Measurements from ENCODE around the gene NELFCD.
"Not testable (repeated sequence)": the region's sequence is repeated elsewhere in the genome, so short reads cannot be mapped to it uniquely, and the experiment has no call there.

Gene NELFCD

GRCh38 chr20:59008715-59009336 lies 27.8 kb downstream of the NELFCD start:
- DNase-seq (ENCODE audit: low spot score) = no peak

DNA sequence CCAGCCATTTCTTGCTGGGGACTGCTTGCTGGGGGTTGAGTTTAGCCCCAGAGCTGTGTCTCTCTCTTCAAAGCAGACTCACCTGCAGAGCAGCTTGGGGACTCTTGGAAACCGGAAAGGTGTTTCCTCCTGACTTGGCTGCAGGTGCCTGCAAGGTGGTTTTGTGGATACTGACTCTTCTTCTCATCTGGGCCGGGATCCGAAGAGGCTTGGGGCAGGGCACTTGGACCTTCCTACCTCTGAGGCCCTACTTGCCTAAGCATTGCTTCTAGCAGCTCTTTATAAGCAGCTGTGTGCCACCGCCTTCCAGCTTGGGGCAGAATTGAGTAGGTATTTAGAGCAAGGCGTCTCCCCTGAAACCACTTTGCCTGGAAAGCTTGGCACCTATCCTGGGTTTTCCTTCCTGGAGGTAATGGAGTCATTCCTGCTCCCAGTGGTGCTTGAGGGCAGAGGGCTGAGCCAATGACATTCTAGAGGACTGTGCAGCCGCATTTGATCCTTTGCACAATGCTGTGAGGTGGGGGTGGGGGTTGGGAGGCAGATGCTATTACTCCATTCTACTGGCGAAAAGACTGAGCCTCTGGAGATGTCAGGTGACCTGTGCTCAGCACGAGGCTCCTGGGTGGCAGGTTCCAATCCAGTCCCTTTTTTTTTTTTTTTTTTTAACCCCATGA lies 29.4 kb downstream of the NELFCD start:
- peak; percentile 61 for DNase-seq (ENCODE audit: low spot score)

DNA sequence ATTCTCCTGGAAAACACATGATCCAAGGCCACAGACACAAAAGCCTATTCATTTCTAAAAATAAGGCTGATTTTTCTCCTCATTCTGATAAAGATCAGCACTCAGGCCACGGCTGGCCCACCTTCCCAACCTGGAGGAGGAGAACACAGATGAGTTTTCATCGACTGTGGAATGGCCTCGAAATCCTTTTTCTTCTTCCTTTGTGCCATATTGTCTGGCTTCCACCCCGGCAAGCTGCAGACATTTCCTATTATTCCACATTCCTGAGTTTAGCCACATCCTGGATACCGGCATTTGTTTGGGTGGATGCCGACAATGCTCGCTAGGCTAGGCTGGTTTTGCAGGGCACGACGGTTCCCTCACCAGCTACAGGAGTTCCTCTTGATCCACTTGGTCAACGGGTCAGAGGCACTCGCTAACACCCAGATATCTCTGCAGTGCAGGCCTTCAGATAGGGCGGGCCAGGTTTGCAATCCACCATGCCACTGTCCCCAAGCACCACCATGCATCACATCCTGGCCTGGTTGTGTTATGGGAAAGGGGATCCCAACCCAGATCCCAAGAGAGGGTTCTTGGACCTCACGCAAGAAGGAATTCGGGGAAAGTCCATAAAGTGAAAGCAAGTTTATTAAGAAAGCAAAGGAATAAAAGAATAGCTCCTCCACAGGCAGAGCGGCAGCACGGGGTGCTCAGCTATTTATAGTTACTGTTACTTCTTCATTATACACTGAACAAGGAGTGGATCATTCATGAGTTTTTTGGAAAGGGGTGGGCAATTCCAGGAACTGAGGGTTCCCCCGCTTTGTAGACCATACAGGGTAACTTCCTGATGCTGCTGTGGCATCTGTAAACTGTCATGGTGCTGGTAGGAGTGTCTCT lies 30.2 kb downstream of the NELFCD start:
- peak; percentile 92 for DNase-seq (ENCODE audit: low spot score)

DNA sequence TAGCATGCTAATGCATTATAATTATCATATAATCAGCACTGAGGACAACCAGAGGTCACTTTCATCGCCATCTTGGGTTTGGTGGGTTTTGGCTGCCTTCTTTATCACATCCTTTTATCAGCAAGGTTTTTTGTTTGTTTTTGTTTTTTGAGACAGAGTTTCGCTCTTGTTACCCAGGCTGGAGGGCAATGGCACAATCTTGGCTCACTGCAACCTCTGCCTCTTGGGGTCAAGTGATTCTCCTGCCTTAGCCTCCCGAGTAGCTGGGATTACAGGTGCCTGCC lies 30.8 kb downstream of the NELFCD start:
- DNase-seq (ENCODE audit: low spot score) = not testable (repeated sequence)

DNA sequence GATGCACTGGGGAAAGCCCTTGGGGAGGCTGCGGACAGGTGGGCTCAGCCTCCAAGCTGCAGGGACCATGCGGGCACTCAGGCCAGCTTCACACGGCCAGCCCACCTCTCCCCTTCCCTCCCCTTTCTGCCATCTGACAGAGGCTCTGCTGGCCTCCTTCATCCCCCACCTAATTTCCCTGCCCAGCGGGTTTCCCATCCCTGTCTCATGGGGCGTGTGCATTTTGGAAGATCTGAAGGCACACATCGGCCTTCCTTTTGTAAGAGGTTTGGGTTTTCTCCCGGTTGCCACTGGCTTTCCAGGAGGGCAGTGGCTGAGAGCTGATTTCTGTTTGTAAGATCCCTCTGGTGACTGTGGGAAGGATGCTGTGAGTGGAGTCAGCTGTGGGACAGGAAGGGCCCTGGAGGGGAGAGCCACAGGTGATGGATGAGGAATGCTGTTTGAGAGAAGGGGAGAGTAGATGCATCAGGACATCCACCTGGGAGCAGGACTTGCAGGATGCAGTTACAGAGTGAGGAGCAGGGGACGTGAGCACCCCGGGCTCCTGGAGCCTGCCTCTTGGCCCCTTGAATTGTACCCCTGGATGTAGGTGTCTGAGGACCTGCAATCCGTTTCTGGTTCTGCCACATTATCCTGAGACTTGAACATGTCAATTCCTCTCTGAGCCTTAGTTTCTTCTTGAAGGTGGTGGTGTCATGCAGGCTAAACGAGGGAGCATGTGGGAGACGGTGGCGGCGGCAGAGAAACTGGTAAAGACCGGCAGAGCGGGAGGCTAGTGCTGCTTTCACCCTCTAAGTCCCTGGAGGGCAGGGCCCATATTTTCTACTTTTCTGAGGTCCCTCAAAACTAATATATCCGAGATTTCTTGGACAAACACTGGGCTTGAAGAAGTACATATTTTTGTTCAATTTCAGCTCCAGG lies 32.2 kb downstream of the NELFCD start:
- no peak for DNase-seq (ENCODE audit: low spot score)

DNA sequence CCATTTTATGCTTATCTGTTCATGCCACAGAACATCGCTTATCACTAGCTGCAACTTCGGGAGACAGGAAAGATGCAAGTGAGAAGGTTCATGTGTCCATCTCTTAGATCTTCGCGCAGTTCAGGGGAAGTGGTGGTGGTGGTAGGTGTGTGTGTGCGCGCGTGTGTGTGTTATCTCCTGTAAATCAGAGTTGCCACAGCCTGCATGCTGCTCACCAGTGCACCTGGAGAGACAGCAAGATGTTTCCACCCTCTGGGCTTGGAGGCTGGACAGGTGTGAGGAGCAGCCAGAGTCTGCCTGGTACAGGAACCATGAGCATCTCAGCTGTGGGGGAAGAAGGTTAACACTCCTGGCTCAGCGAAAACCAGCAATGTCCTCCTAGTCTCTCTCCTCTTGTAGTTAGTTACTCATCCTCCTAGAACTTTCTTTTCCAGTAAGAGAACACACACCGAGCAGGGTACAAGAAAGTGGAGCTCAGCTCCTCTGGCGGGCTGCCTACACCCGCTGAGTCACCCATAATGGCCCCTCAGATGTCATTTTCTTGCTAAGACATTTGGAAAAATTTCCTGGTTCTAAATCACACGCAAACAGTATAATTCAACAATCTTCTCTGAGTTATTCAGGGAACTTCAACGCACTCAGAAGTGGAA lies 33.0 kb downstream of the NELFCD start:
- no peak for DNase-seq (ENCODE audit: low spot score)

GRCh38 chr20:59014680-59015389 lies 33.8 kb downstream of the NELFCD start:
- no peak for DNase-seq (ENCODE audit: low spot score)

DNA sequence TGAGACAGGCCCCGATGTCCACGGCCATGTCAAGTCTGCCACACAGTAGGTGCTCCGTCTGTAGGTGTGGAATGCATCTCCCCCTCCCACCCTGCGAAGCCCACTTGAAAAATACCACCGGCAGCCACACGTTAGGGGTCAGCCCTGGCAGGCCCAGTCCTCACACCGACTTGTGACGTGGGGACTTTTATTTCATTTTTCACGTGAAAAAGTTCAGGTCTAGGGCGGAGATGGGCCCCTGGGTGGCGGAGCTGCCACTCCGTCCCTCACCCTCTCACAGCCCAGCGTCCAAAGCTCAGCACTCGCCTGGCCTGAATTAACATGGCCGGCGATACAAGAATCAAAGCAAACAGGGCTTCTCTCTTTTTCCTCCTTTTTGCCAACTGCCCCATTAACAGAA lies 34.4 kb downstream of the NELFCD start:
- DNase-seq (ENCODE audit: low spot score) = no peak

DNA sequence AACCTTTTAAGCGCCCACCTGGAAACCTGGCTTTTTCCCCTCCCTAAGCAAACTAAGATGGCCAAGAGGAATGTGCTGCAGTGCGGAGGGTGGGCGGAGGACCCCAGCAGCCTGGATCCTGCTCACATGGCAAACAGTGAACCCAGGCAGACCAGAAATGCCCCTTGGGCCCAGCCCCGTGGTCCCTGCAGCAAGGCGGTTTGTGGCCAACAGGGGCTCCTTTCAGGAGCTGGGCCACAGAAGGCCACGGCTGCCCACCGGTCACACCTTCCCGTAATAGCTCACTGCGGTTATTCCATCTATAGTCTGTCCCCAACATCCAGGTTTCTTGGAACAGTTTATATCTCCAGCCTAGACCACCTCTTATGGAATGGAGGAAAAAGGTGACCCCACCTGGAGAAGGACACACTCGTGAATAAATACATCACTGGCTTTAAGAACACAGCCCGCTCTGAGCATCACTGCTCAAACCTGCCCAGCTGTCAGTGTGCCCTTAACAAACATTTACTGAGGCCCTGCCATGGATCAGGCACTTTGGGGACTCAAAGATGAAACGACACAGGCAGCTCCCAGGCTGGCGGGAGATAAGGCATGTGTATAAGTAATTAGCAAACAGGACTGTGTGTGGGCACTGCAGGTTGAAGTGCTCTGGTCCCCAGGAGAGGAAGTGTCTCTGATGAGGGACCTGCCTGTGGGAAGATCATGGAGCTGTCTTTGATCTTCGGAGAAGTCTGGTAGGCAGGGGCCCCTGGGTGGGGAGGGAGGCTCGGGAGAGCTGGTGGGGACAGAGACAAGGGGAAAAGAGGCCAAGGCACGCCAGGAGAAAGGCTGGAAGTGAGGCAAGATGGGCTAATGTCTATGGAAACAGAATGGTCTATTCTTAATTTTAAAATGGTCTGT lies 35.0 kb downstream of the NELFCD start:
- no peak for DNase-seq (ENCODE audit: low spot score)

- DNase-seq (ENCODE audit: low spot score) = no peak
Measured at GRCh38 chr20:59016795-59017492, 35.9 kb downstream of the NELFCD start.

DNA sequence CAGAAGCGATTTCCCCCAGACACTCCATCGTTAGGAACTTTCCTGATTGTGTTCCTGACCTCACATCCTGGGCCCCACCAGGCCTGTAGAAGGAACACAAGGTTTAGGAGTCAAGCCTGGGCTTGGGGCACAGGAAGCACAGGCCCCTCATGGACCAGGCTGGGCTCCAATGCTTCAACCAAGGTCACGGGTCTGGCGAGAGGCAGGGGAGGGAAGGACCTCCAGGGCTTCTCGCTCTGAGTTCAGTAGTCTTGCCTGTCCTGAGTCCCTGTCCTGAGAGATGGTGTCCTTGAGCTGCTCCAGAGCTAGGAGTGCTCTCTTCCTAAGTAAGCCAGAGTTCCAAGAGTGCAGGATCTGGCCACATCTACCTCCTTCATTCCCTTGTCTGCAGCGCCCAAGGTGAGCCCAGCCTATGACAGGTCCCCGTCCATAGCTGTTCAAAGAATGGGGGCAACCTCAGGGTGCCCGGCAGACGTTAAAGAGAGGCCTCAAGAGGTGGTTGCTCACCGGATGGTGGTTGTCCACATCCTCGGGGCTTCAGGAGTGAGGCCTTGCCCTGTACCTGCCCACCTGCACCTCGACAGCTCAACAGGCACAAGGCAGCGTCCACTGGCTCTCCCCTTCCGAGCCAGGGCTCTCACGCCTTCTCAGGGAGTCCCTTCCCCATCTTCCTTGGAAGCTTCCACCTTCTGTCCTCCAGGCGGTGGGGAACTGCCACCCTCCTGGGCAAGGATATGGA lies 36.6 kb downstream of the NELFCD start:
- no peak for DNase-seq (ENCODE audit: low spot score)

DNA sequence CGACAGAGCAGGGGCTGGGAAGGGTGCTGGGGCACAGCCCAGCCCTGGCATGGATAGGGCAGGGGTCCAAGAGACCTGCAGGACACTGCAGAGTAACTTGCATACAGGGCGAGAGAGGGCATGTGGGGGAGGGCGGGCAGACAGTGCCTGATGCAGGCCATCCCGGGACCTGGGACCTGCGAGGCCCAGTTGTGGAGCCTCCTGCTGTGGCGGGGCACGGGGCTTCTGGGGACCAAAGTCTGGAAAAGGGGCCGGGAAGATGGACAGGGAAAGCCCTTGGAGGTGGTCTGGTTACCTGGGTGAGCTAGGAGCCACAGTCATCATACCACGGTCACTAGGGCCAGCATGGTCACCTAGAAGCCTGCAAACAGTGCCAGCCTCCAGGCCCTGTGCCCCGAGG lies 37.8 kb downstream of the NELFCD start:
- DNase-seq (ENCODE audit: low spot score) = no peak

GRCh38 chr20:59019217-59019616 lies 38.2 kb downstream of the NELFCD start, which contains the start of gene TUBB1:
TSS of gene TUBB1 (plus strand) at chr20:59019429. CDS start at chr20:59019523, 94 bp downstream.
- no peak for DNase-seq (ENCODE audit: low spot score)

- no peak for DNase-seq (ENCODE audit: low spot score)
Measured at GRCh38 chr20:59020938-59021551, 40.0 kb downstream of the NELFCD start.

- no peak for DNase-seq (ENCODE audit: low spot score)
Measured at GRCh38 chr20:59022754-59023153, 41.7 kb downstream of the NELFCD start.

DNA sequence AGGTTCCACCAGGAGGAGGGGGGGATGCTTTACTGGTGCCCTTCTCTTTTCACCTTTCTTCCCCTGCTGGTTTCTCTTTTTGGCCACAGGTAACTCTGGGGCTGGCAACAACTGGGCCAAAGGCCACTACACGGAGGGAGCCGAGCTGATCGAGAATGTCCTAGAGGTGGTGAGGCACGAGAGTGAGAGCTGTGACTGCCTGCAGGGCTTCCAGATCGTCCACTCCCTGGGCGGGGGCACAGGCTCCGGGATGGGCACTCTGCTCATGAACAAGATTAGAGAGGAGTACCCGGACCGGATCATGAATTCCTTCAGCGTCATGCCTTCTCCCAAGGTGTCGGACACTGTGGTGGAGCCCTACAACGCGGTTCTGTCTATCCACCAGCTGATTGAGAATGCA lies 42.6 kb downstream of the NELFCD start:
- no peak for DNase-seq (ENCODE audit: low spot score)

GRCh38 chr20:59024111-59024530 lies 43.1 kb downstream of the NELFCD start:
- DNase-seq (ENCODE audit: low spot score) = no peak

DNA sequence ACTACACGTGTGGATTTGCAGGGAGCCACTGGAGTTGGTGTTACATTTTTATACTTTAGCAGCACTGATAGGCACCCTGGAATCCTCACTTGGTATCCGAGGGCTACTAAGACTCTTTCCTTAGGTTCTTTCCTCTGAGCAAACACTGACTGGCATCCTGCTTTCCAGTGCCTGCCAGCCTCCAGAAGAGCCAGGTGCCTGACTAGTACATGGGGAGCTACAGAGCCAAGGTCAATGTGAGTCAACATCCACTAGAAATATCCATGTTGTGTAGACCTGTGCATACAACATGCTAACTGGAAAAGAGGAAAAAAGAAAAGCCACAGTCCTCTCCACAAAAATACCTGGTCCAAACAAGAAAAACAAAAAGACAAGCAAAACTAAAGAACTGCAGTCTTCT lies 44.0 kb downstream of the NELFCD start:
- no peak for DNase-seq (ENCODE audit: low spot score)

All from SW480 (cell line).